Measurements from ENCODE around the gene KCP.
"Not testable (repeated sequence)": the region's sequence is repeated elsewhere in the genome, so short reads cannot be mapped to it uniquely, and the experiment has no call there.

KCP gene

DNA sequence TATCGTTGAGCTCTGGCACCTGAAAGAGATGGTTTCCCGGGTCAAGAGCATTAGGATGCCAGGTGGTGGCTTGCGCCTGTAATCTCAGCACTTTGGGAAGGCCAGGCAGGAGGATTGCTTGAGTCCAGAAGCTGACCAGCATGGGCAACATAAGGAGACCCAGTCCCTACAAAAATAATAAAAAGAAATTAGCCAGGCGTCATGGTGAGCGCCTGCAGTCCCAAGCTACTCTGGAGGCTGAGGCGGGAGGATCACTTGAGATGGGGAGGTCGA lies 6.1 kb upstream of the KCP start:
- H3K27ac ChIP-seq = no peak overlapping the region
- no peak for DNase-seq (ENCODE audit: low spot score)
- CTCF ChIA-PET = no interaction called here
- TF ChIP-seq, protein P1, sequence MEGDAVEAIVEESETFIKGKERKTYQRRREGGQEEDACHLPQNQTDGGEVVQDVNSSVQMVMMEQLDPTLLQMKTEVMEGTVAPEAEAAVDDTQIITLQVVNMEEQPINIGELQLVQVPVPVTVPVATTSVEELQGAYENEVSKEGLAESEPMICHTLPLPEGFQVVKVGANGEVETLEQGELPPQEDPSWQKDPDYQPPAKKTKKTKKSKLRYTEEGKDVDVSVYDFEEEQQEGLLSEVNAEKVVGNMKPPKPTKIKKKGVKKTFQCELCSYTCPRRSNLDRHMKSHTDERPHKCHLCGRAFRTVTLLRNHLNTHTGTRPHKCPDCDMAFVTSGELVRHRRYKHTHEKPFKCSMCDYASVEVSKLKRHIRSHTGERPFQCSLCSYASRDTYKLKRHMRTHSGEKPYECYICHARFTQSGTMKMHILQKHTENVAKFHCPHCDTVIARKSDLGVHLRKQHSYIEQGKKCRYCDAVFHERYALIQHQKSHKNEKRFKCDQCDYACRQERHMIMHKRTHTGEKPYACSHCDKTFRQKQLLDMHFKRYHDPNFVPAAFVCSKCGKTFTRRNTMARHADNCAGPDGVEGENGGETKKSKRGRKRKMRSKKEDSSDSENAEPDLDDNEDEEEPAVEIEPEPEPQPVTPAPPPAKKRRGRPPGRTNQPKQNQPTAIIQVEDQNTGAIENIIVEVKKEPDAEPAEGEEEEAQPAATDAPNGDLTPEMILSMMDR (conservative IDR thresholded peaks at IDR 0.05; ENCODE audit: low read depth) = no peak
- POLR2A ChIA-PET (ENCODE audit: low non-redundant PET) = no interaction called here

- no peak for DNase-seq (ENCODE audit: low spot score)
- ChIA-PET POLR2A (ENCODE audit: low non-redundant PET) (no interaction called here), CTCF (interaction anchor here (0.5 to 0.6 kb wide), 2 partner anchors 13 to 424 kb away, joined by 3 read pairs; no protein-coding TSS in a partner anchor)
- no peak overlapping the region for H3K27ac ChIP-seq
- TF ChIP-seq, protein P1 (conservative IDR thresholded peaks at IDR 0.05; ENCODE audit: low read depth) = no peak
Measured at GRCh38 chr7:128915841-128916642, 5.5 kb upstream of the KCP start.

DNA sequence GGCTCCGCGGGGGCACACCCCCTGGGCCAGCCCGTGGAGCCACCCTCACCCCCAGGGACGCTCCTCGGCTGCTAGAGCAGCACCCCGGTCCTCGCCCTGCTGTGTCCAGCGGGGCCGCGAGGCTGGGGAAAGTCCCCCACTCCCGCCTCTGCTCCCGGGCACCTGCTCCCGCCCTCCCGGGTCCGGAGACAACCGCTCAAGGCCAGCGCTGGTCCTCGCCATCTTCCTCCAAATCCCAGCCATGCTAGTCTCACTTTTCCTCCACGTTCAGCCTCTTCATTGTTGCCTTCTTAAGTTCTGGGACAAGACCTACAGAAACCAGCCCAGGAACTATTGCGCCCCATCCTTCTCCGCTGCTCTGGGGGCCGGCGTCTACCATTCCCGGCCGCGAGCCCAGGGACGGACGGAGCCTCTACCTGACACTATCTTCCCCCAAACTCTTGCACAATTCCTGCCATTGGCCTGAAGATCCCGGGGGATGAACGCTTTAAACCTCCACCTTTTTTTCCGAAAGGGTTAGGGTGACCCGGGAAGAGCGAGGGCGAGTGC lies 4.8 kb upstream of the KCP start:
- DNase-seq (ENCODE audit: low spot score) = no peak
- POLR2A ChIA-PET (ENCODE audit: low non-redundant PET) = no interaction called here
- TF ChIP-seq, protein P1 (conservative IDR thresholded peaks at IDR 0.05; ENCODE audit: low read depth) = no peak
- CTCF ChIA-PET = interaction anchor here (0.5 to 0.6 kb wide), 2 partner anchors 14 to 424 kb away, joined by 3 read pairs; no protein-coding TSS in a partner anchor
- no peak overlapping the region for H3K27ac ChIP-seq

GRCh38 chr7:128914566-128915151 lies 4.2 kb upstream of the KCP start:
- H3K27ac ChIP-seq = no peak overlapping the region
- TF ChIP-seq, protein P1 (conservative IDR thresholded peaks at IDR 0.05; ENCODE audit: low read depth) = no peak
- ChIA-PET CTCF (no interaction called here), POLR2A (ENCODE audit: low non-redundant PET) (no interaction called here)
- DNase-seq (ENCODE audit: low spot score) = no peak

DNA sequence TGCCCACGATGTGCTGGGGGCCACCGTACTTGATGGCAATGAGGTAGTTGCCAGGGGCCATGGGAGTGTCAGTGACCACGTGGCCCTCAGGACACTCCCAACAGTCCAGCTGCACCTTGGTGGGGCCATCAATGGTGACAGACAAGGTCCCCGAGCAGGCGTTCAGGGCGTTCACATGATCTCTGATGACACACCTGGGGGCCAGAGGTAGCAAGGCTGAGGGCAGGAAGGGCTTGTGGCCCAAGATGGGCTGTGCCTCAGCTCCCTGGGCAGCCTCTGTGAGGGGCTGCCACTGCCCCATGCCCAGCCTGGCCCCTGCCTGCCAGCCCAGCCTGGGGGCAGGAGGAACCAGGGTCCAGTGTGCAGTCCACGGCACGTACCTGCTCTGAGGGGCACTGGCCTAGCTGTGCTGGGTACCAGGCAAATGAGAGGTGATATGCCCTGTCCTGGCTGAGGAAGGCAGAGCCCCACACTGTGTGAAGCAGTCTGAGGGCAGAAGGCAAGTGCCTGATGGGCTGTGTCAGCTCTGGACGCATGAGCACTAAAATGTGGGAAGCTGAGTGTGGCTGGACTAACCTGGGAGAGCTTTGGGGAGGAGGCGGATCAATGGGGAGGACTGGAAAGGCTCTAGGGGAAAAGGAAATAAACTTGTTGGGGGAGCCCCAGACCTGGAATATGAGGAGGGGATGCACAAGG lies 3.5 kb upstream of the KCP start:
- ChIA-PET CTCF (interaction anchor here (0.8 kb wide), 1 partner anchor 44 kb away, joined by 3 read pairs; no protein-coding TSS in a partner anchor), POLR2A (ENCODE audit: low non-redundant PET) (no interaction called here)
- TF ChIP-seq, protein P1 (conservative IDR thresholded peaks at IDR 0.05; ENCODE audit: low read depth) = no peak
- DNase-seq (ENCODE audit: low spot score) = no peak
- H3K27ac ChIP-seq = no peak overlapping the region

DNA sequence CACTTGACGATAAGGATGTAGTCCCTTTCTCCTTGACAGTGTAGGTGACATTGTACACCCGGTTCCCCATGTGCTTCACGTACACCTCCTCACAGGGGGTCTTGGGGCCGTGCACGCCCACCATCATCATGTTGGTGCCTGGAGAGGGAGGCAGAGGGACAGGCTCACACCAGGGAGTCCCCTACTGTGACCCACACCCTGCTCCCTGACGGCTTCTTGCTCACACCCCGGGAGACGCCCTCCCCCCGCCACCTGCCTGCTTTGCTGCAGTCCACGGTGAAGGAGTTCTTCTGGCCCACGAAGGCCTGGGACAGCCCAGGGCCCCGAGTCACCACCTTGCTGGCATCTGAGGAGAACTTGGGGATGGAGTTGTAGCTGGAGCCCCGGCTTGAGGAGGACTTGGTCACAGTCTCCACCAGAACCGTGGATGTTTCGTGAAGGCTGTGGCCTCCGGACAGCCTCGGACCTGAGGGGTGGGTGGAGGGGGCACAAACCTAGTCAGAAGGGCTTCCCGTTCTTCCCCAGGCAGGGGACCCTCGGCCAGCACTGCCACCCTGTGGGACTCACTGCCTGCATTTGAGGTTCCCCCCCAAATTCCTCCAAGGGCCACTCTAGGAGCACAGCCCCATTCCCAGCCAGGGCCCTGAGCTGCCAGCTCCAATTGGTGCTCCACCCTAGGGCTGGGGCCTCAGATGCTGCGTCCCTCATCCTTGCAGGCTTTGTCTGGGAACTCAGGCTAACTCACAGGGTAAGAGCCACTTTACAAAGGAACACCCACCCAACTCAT lies 2.4 kb upstream of the KCP start:
- CTCF ChIA-PET; POLR2A ChIA-PET (ENCODE audit: low non-redundant PET); DNase-seq (ENCODE audit: low spot score); H3K27ac ChIP-seq: not testable (repeated sequence)
